Measurements from ENCODE around the gene COX6A1.
A peak's percentile ranks its signal among the peaks of the same experiment; 100 is the strongest.
"Not testable (repeated sequence)": the region's sequence is repeated elsewhere in the genome, so short reads cannot be mapped to it uniquely, and the experiment has no call there.

Gene COX6A1

GRCh38 chr12:120444676-120445075 lies 6.8 kb downstream of the COX6A1 start:
- peak overlapping the region; percentile 93 for H3K4me3 ChIP-seq (ENCODE audit: low read length)
- no peak for DNase-seq (ENCODE audit: low read depth)
- no peak for TF ChIP-seq CTCF (IDR thresholded peaks at IDR 0.05; ENCODE audit: insufficient read depth, low read depth, low read length, missing control alignments)

- no peak for TF ChIP-seq CTCF (IDR thresholded peaks at IDR 0.05; ENCODE audit: insufficient read depth, low read depth, low read length, missing control alignments)
- peak; percentile 90 for DNase-seq (ENCODE audit: low read depth)
- H3K4me3 ChIP-seq (ENCODE audit: low read length) = peak within 1 kb of the TSS; percentile 93
Measured at GRCh38 chr12:120445911-120446843, 8.3 kb downstream of the COX6A1 start, which contains the start of the genes GATC and TRIAP1. Gene GATC (plus strand): TSS chr12:120446444. CDS start chr12:120446481, 37 bp downstream. Gene TRIAP1 (minus strand): TSS chr12:120446384. CDS start chr12:120446372, 12 bp downstream.

GRCh38 chr12:120446844-120447178 lies 8.9 kb downstream of the COX6A1 start:
- not testable (repeated sequence) for DNase-seq (ENCODE audit: low read depth)
- peak overlapping the region; percentile 93 for H3K4me3 ChIP-seq (ENCODE audit: low read length)

- TF ChIP-seq CTCF (IDR thresholded peaks at IDR 0.05; ENCODE audit: insufficient read depth, low read depth, low read length, missing control alignments) = no peak
- DNase-seq (ENCODE audit: low read depth) = no peak
- H3K4me3 ChIP-seq (ENCODE audit: low read length) = no peak overlapping the region
Measured at GRCh38 chr12:120447992-120448391, 10.1 kb downstream of the COX6A1 start.

- DNase-seq (ENCODE audit: low read depth); H3K4me3 ChIP-seq (ENCODE audit: low read length): not testable (repeated sequence)
Measured at GRCh38 chr12:120452524-120452923, 14.6 kb downstream of the COX6A1 start.

GRCh38 chr12:120453060-120453750 lies 15.3 kb downstream of the COX6A1 start:
- no peak for TF ChIP-seq CTCF (IDR thresholded peaks at IDR 0.05; ENCODE audit: insufficient read depth, low read depth, low read length, missing control alignments)
- H3K4me3 ChIP-seq (ENCODE audit: low read length) = no peak overlapping the region
- no peak for DNase-seq (ENCODE audit: low read depth)

GRCh38 chr12:120453977-120454376 lies 16.1 kb downstream of the COX6A1 start:
- TF ChIP-seq CTCF (IDR thresholded peaks at IDR 0.05; ENCODE audit: insufficient read depth, low read depth, low read length, missing control alignments) = peak; percentile 80
- H3K4me3 ChIP-seq (ENCODE audit: low read length) = no peak overlapping the region
- peak; percentile 52 for DNase-seq (ENCODE audit: low read depth)

Measured in epithelial cell of esophagus (primary cell).